Measurements from ENCODE around the gene FBXL12.

DNA sequence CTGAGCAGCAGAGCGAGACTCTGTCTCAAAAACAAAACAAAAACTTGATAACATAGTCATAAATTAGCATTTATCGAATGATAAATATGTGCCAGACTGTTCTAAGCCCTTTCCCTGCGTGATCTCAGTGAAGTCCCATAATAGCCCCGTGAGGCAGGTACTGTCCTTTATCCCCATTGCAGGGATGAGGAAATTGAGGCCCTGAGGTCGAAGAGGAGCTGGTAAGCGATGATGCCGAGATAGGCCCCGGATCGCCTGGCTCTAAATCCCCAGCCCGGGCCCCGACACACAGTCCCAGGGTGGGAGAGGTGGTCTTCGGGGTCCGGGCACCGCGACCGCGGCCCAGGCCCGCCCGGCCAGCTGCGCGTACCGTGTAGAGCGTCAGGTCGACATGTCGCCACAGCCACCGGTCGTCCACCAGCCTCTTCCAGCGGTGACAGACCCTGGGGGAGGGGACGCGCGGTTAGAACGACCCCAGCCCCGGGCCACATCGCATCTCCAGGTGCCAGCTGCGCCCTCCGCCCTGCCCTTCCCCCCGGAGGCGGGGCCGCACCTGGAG lies 625 bp downstream of the FBXL12 start:
- TF ChIP-seq CTCF (IDR thresholded peaks at IDR 0.05) = no peak
- no peak for TF ChIP-seq EZH2 (IDR thresholded peaks at IDR 0.05; ENCODE audit: borderline replicate concordance, insufficient read depth, low read depth, low read length, poor library complexity, severe bottlenecking)
